Right renal pelvis (tissue), 4 donors: ENCODE measurements around the gene DHX30. TPM values are rescaled to one million over a fixed set of nuclear protein-coding genes. Genes with fewer than 3 reads are reported as not detected.
"Not testable (repeated sequence)": the region's sequence is repeated elsewhere in the genome, so short reads cannot be mapped to it uniquely, and the experiment has no call there.

Experiments used
- DNase-seq, 4 donors: peaks; one replicate each; pipeline ENCODE4 v3.0.0-alpha.2; 2013; ENCODE audit warnings: low read depth in 4 of 4, low spot score in 3 of 4, missing footprints in 1 of 4
- polyA plus RNA-seq, 4 donors: library from polyadenylated mRNA; unstranded; fragments of 120-200 nt; gene quantifications; one replicate each; pipeline ENCODE4 v1.2.1, GENCODE V29; 2013; ENCODE audit not compliant: insufficient read length in 4 of 4

The DHX30 gene
- polyA plus RNA-seq, 4 donors: 61.6 to 71.4 (median 63.0) TPM

- no peak for DNase-seq
Measured at GRCh38 chr3:47799733-47800132, 3.2 kb upstream of the DHX30 start.

GRCh38 chr3:47803480-47804025 is 615 bp downstream of the DHX30 start:
- DNase-seq: peak in 2 of 4 donors; percentile 15 to 41

- no peak for DNase-seq
Measured at GRCh38 chr3:47804577-47804976, 1.6 kb downstream of the DHX30 start.

GRCh38 chr3:47813551-47814177 is 10.7 kb downstream of the DHX30 start:
- DNase-seq: no peak

GRCh38 chr3:47817609-47818008 is 14.7 kb downstream of the DHX30 start:
- no peak for DNase-seq

- peak; percentile 59 to 78 (median 71) for DNase-seq
Measured at GRCh38 chr3:47824541-47825473, 21.9 kb downstream of the DHX30 start.

GRCh38 chr3:47825590-47825989 is 22.7 kb downstream of the DHX30 start:
- no peak for DNase-seq

- DNase-seq: not testable (repeated sequence)
Measured at GRCh38 chr3:47829482-47829881, 26.5 kb downstream of the DHX30 start.

- DNase-seq: no peak
Measured at GRCh38 chr3:47836986-47837385, 34.0 kb downstream of the DHX30 start.

GRCh38 chr3:47838503-47838902 is 35.6 kb downstream of the DHX30 start:
- no peak for DNase-seq

GRCh38 chr3:47841786-47842349 is 38.9 kb downstream of the DHX30 start:
- no peak for DNase-seq

GRCh38 chr3:47846186-47846879 is 43.4 kb downstream of the DHX30 start:
- DNase-seq: no peak

- DNase-seq: no peak
Measured at GRCh38 chr3:47846880-47847248, 43.9 kb downstream of the DHX30 start.

- no peak for DNase-seq
Measured at GRCh38 chr3:47847260-47847659, 44.3 kb downstream of the DHX30 start.

GRCh38 chr3:47847801-47848518 is 45.0 kb downstream of the DHX30 start:
- no peak for DNase-seq

GRCh38 chr3:47848599-47849117 is 45.7 kb downstream of the DHX30 start:
- DNase-seq: no peak

- no peak for DNase-seq
Measured at GRCh38 chr3:47849186-47849698, 46.3 kb downstream of the DHX30 start.

GRCh38 chr3:47849699-47850563 is 47.0 kb downstream of the DHX30 start:
- no peak for DNase-seq
